Activated CD8-positive, alpha-beta memory T cell treated with anti-CD3 and anti-CD28 coated beads, Interleukin-2, amount 50 U/mL, for 4 hours (primary cell): ENCODE data around the gene LRRFIP1.

Experiments used
- DNase-seq: peaks from one replicate; pipeline ENCODE4 v3.0.0-alpha.2; 2020

LRRFIP1 gene

GRCh38 chr2:237798236-237799059, 171.1 kb downstream of the LRRFIP1 start, which contains the start of gene RBM44:
Gene RBM44 (plus strand): TSS chr2:237798779. CDS start chr2:237813610, 14,831 bp downstream.
- no peak for DNase-seq

GRCh38 chr2:237799060-237799428, 171.7 kb downstream of the LRRFIP1 start:
- DNase-seq = no peak

- no peak for DNase-seq
These were observed 174.1 kb downstream of the LRRFIP1 start for GRCh38 chr2:237801466-237801865.

GRCh38 chr2:237806334-237806733, 178.9 kb downstream of the LRRFIP1 start:
- no peak for DNase-seq

GRCh38 chr2:237815637-237816036, 188.2 kb downstream of the LRRFIP1 start:
- DNase-seq = no peak

- DNase-seq = no peak
These were observed 189.1 kb downstream of the LRRFIP1 start for GRCh38 chr2:237816531-237816930.

- DNase-seq = no peak
These were observed 190.7 kb downstream of the LRRFIP1 start for GRCh38 chr2:237818066-237818473.

- no peak for DNase-seq
These were observed 191.8 kb downstream of the LRRFIP1 start for GRCh38 chr2:237819231-237819630.

GRCh38 chr2:237820421-237820820, 193.0 kb downstream of the LRRFIP1 start:
- DNase-seq = no peak

- no peak for DNase-seq
These were observed 196.2 kb downstream of the LRRFIP1 start for GRCh38 chr2:237823544-237823943.

GRCh38 chr2:237824085-237824484, 196.7 kb downstream of the LRRFIP1 start:
- DNase-seq = no peak

GRCh38 chr2:237827421-237827987, 200.1 kb downstream of the LRRFIP1 start:
- no peak for DNase-seq
